ENCODE data around the gene CSPG4.
"Not testable (repeated sequence)": the region's sequence is repeated elsewhere in the genome, so short reads cannot be mapped to it uniquely, and the experiment has no call there.

CSPG4 gene

DNA sequence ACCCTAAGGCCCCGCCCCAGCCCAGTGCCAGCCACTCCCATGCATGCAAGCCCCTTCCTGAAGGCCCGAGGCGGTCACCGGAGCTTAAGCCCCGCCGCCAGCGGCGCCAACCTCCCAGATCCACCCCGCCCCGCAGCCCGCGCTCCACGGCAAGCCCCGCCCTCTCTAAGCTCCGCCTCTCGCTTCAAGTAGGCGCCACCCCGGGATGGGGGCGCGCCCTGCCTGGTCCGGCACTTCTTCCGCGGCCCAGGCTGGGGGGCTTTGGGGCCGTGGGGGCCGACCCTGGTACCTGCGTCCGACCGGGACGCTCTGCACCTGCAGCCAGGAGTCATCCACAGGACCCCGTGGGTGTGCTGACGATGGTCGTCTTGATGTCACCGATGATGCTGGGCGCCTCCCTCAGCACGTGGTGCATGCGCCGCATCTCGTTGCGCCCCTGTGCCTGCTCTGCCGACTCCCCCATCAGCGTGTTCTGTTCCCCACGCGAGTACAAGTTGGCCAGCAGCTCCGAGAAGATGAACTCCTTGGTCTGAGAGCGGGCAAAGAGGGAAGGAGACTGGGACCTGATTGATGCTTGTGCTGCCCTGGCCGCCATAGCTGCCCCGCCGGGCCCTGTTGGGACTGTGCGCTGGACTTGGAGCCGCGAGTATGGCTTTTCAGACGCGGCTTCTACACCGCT, 26.1 kb upstream of the CSPG4 start:
- in situ Hi-C loops (cut with MboI; ENCODE audit: low sequenced_read_pairs): no loop called here

- in situ Hi-C loops (cut with MboI; ENCODE audit: low sequenced_read_pairs): no loop called here
These were observed 25.5 kb upstream of the CSPG4 start for GRCh38 chr15:75738014-75738646.

- in situ Hi-C loops (cut with MboI; ENCODE audit: low sequenced_read_pairs): not testable (repeated sequence)
These were observed 24.7 kb upstream of the CSPG4 start for GRCh38 chr15:75737116-75738013.

DNA sequence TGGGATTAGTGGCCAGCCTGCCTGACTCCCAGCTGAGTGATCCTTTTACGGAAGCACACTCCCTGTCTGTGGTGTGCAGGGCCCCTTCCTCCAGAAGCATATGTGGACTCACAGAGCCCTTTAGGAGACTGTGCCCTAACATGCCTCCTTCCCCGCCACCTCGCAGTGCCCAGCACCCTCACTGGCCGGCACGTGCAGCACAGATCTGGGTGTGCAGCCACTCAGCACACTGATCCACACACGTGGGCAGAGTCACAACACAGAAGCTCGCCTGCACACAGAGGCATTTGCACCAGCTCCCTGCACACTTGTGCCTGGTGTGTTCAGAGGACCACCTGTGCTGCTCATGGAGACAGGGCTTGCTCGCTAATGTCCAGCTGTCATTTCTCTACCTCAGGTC, 23.6 kb upstream of the CSPG4 start:
- in situ Hi-C loops (cut with MboI; ENCODE audit: low sequenced_read_pairs): no loop called here

DNA sequence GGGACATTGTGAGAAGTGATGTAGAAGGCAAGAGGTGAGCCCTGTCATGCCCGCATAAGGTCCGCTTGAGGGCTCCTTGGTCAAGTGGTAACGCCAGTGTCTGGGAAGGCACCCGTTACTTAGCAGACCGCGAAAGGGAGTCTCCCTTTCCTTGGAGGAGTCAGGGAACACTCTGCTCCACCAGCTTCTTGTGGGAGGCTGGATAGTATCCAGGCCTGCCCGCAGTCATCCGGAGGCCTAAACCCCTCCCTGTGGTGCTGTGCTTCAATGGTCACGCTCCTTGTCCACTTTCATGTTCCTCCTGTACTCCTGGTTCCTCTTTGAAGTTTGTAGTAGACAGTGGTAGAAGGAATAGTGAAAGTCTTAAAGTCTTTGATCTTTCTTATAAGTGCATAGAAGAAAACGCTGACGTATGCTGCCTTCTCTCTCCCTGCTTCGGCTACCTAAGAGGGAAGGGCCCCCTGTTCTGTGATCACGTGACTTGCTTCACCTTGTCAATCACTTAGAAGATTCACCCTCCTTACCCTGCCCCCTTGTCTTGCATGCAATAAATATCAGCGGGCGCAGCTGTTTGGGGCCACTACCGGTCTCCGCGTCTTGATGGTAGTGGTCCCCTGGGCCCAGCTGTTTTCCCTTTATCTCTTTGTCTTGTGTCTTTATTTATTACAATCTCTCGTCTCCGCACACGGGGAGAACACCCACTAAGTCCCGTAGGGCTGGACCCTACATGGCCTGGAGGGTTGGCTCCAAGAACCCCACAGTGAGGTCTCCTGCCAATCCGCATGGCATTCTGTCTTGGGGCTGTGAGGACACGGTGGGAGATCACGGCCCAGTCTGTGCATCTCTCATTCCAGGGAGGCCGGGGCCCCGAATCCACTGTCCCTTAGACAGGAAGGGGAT, 22.5 kb upstream of the CSPG4 start:
- in situ Hi-C loops (cut with MboI; ENCODE audit: low sequenced_read_pairs): not testable (repeated sequence)

- in situ Hi-C loops (cut with MboI; ENCODE audit: low sequenced_read_pairs): no loop called here
These were observed 21.4 kb upstream of the CSPG4 start for GRCh38 chr15:75733761-75734651.

GRCh38 chr15:75732809-75733451, 20.3 kb upstream of the CSPG4 start:
- in situ Hi-C loops (cut with MboI; ENCODE audit: low sequenced_read_pairs): no loop called here

DNA sequence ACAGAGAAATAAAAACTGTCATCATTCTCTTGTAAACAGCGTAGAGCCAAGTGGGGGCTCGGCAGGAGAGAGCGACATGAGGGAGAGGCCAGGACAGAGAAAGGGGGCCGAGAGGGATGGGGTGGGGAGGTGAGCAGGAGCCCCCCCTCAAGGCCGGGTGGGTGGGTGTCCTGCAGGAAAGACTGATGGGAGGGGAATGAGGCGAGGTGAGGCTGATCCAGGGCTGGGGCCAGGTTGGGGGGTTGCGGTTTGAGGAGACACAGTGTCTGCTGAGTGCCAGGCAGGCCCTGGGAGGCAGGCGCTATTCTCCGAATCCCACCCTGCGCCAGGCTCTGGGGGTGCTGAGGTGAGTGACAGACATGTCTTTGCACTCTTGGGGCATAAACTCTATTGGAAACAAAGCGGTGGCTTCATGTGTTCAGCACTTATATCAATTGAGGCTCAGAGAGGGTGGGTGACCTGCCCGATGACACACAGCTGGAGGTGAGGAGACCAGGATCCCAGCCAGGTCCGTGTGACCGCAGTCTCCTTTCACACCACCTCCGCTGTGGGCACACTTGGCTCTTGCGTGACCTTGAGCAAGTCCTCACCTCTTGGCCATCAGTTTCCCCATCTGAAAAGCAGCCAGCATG, 19.6 kb upstream of the CSPG4 start:
- in situ Hi-C loops (cut with MboI; ENCODE audit: low sequenced_read_pairs): no loop called here

DNA sequence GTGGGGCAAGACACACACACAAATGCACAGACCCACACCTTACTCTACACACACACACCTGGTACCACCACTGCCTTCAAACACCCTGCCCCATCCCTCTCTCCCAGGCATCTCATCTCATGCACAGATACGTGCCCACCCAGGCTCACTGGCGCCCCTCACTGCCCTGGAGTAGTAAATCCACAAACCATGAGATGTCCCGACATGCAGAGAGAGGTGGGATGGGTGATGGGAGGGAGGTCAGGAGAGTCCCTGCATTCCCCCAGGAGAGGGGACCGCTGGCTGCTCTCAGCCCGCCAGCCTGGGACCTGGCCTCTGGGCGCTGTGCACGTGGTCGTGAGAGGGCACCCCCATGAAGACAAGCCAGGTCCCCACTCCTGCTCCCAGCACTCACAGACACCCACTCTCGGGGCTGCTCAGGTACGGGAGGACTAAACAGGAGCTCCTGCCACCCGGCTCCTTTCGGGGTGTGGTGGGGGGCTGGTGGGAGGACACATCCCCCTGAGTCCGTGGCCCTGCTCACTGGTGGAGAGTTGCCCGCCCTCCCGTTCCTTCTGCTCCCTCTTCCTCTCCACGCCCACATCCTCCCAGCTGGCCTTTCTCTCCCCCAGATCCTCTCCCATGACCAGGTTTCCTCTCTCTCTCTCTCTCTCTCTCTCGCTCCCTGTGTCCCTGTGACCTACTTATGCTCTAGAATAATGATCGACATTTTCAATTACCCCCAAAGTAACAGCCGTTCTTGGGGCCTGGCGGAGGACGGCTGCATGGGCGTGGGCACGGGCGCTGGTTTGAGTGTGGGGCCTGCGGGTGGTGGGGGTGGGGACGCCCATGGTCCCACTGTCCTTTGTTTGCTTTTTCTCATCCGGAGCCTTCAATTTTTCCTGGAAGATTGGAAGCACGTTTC, 18.9 kb upstream of the CSPG4 start:
- in situ Hi-C loops (cut with MboI; ENCODE audit: low sequenced_read_pairs): no loop called here

GRCh38 chr15:75730376-75731247, 18.0 kb upstream of the CSPG4 start:
- in situ Hi-C loops (cut with MboI; ENCODE audit: low sequenced_read_pairs): not testable (repeated sequence)

- in situ Hi-C loops (cut with MboI; ENCODE audit: low sequenced_read_pairs): no loop called here
These were observed 16.9 kb upstream of the CSPG4 start for GRCh38 chr15:75729326-75730069.

- in situ Hi-C loops (cut with MboI; ENCODE audit: low sequenced_read_pairs): no loop called here
These were observed 15.4 kb upstream of the CSPG4 start for GRCh38 chr15:75727851-75728715.

- in situ Hi-C loops (cut with MboI; ENCODE audit: low sequenced_read_pairs): no loop called here
These were observed 14.4 kb upstream of the CSPG4 start for GRCh38 chr15:75727031-75727531.

DNA sequence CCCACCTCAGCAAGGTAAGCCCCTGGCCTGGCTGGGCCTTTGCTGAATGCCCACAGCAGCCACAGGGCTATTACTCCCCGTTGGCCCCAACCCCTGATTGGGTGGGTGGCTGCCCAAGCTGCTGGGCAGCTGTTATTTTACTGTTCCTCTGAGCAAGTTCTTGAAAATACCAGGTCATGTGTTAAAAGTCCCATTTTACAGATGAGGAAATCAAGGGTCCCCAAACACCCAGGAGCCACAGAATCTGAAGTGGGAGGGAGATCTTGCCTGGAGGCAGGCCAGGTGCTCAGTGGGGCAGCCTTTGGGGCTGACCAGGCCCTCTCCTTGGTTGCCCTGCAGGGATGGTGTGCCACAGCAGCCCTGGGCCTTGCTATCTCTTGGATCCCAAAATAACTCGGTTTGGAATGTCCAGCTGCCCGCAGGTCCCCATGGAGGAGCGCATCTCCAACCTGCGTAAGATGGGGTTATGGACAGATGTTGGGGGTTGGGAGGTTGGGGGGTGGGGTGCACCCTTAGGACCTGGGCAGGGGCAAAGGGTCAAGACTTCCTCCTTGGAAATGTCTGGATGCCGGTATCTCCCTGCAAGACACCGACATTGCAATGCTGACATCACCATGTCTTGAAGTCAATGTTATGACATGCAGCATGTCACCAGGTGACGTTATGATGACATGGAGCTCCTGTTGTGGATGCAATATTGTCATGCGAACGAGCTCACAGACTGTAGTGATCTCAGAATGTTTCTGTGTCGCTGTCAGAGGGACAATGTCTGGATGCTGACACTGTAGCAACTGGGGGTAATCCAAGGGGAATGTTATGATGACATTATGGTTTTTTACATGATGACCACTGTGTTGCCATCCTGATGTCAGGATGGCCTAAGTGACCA, 13.3 kb upstream of the CSPG4 start:
- in situ Hi-C loops (cut with MboI; ENCODE audit: low sequenced_read_pairs): no loop called here

All from HL-60/S4 treated with phorbol 12-myristate 13-acetate at 8.2 ng/mL for 4 days and 3 days (cell line).